ENCODE results near the gene AGBL3. TPM values are rescaled to one million over a fixed set of nuclear protein-coding genes. Genes with fewer than 3 reads are reported as not detected.
A peak's percentile ranks its signal among the peaks of the same experiment; 100 is the strongest.

The AGBL3 gene
- total RNA-seq = 1 to 10 TPM in 1 of 2 donors, under 1 TPM in 1; 0.67 to 1.9 TPM

GRCh38 chr7:134986363-134987251 lies at the start of gene AGBL3:
AGBL3 (plus strand) TSS chr7:134986508; CDS start chr7:134987934, 1,426 bp downstream.
- DNase-seq (ENCODE audit: low spot score) = peak; percentile 97
- Histone ChIP-seq H3K27me3 (no peaks in the 10 kb centered on the region), H3K4me3 (peak within 1 kb of the TSS; percentile 79 to 84), H3K27ac (peak within 1 kb of the TSS; percentile 91 to 92), H3K9me3 (no peaks in the 10 kb centered on the region), H3K36me3 (no peaks in the 10 kb centered on the region), H3K4me1 (peaks cover 0 to 7% of the 10 kb centered on the region in 2 donors)
- TF ChIP-seq CTCF (IDR thresholded peaks at IDR 0.05) = peak; percentile 37 to 81

GRCh38 chr7:134936893-134937510 lies 49.3 kb upstream of the AGBL3 start:
- peaks cover 84% of the 10 kb centered on the region for H3K36me3 ChIP-seq
- H3K27me3 ChIP-seq = no peaks in the 10 kb centered on the region
- no peak overlapping the region for H3K4me3 ChIP-seq
- H3K9me3 ChIP-seq = no peaks in the 10 kb centered on the region
- peaks cover 0 to 63% of the 10 kb centered on the region in 2 donors for H3K4me1 ChIP-seq
- peak overlapping the region; percentile 27 to 87 for H3K27ac ChIP-seq
- no peak for TF ChIP-seq CTCF (IDR thresholded peaks at IDR 0.05)
- no peak for DNase-seq (ENCODE audit: low spot score)

GRCh38 chr7:134938141-134938540 lies 48.2 kb upstream of the AGBL3 start:
- Histone ChIP-seq H3K36me3 (peaks cover 86% of the 10 kb centered on the region), H3K4me3 (no peak overlapping the region), H3K27ac (no peak overlapping the region), H3K9me3 (no peaks in the 10 kb centered on the region), H3K27me3 (no peaks in the 10 kb centered on the region), H3K4me1 (peaks cover 0 to 53% of the 10 kb centered on the region in 2 donors)
- DNase-seq (ENCODE audit: low spot score) = no peak
- no peak for TF ChIP-seq CTCF (IDR thresholded peaks at IDR 0.05)

- no peak for TF ChIP-seq CTCF (IDR thresholded peaks at IDR 0.05)
- H3K4me3 ChIP-seq = no peak overlapping the region
- peaks cover 0 to 43% of the 10 kb centered on the region in 2 donors for H3K4me1 ChIP-seq
- H3K36me3 ChIP-seq = peaks cover 83% of the 10 kb centered on the region
- no peak overlapping the region for H3K27ac ChIP-seq
- DNase-seq (ENCODE audit: low spot score) = no peak
- no peaks in the 10 kb centered on the region for H3K27me3 ChIP-seq
- H3K9me3 ChIP-seq = no peaks in the 10 kb centered on the region
Observed at GRCh38 chr7:134939136-134939535, 47.2 kb upstream of the AGBL3 start.

- TF ChIP-seq CTCF (IDR thresholded peaks at IDR 0.05) = no peak
- DNase-seq (ENCODE audit: low spot score) = no peak
- Histone ChIP-seq H3K27me3 (no peaks in the 10 kb centered on the region), H3K9me3 (no peaks in the 10 kb centered on the region), H3K36me3 (peaks cover 80% of the 10 kb centered on the region), H3K4me1 (peaks cover 0 to 38% of the 10 kb centered on the region in 2 donors), H3K27ac (peak overlapping the region in 1 of 2 donors; percentile 64), H3K4me3 (no peak overlapping the region)
Observed at GRCh38 chr7:134940729-134941128, 45.6 kb upstream of the AGBL3 start.

All from right atrium auricular region (tissue), 2 donors.